Right renal cortex interstitium (tissue), 3 donors: ENCODE measurements around the gene HIVEP3. TPM values are rescaled to one million over a fixed set of nuclear protein-coding genes. Genes with fewer than 3 reads are reported as not detected.

Source experiments
- DNase-seq, 3 donors: peaks; one replicate each; pipeline ENCODE4 v3.0.0-alpha.2; 2013; ENCODE audit warnings: low read depth in 3 of 3, low spot score in 2 of 3
- polyA plus RNA-seq, 3 donors: library from polyadenylated mRNA; unstranded; fragments of 120-200 nt; gene quantifications; one replicate each; pipeline ENCODE4 v1.2.1, GENCODE V29; 2013; ENCODE audit not compliant: insufficient read length in 3 of 3

Gene HIVEP3
- polyA plus RNA-seq, 3 donors = 3.6 to 4.9 (median 4.0) TPM

- DNase-seq = no peak
Observed at GRCh38 chr1:41623736-41624135, 295.0 kb downstream of the HIVEP3 start.

- DNase-seq = no peak
Observed at GRCh38 chr1:41622859-41623732, 295.6 kb downstream of the HIVEP3 start.

- DNase-seq = no peak
Observed at GRCh38 chr1:41622402-41622801, 296.3 kb downstream of the HIVEP3 start.

GRCh38 chr1:41621791-41622190, 296.9 kb downstream of the HIVEP3 start:
- DNase-seq = no peak

- no peak for DNase-seq
Observed at GRCh38 chr1:41621256-41621655, 297.5 kb downstream of the HIVEP3 start.

- no peak for DNase-seq
Observed at GRCh38 chr1:41620365-41621169, 298.2 kb downstream of the HIVEP3 start.

- DNase-seq = no peak
Observed at GRCh38 chr1:41619511-41620364, 299.0 kb downstream of the HIVEP3 start.

- DNase-seq = no peak
Observed at GRCh38 chr1:41618871-41619270, 299.9 kb downstream of the HIVEP3 start.

- no peak for DNase-seq
Observed at GRCh38 chr1:41618066-41618825, 300.5 kb downstream of the HIVEP3 start.

GRCh38 chr1:41617336-41617735, 301.4 kb downstream of the HIVEP3 start:
- no peak for DNase-seq

GRCh38 chr1:41616563-41616962, 302.2 kb downstream of the HIVEP3 start:
- no peak for DNase-seq

GRCh38 chr1:41615981-41616380, 302.7 kb downstream of the HIVEP3 start:
- DNase-seq = no peak

- DNase-seq = no peak
Observed at GRCh38 chr1:41615316-41615715, 303.4 kb downstream of the HIVEP3 start.

- DNase-seq = no peak
Observed at GRCh38 chr1:41614818-41615217, 303.9 kb downstream of the HIVEP3 start.

GRCh38 chr1:41613689-41614574, 304.8 kb downstream of the HIVEP3 start:
- no peak for DNase-seq

GRCh38 chr1:41612953-41613352, 305.8 kb downstream of the HIVEP3 start:
- no peak for DNase-seq

GRCh38 chr1:41611932-41612450, 306.7 kb downstream of the HIVEP3 start:
- no peak for DNase-seq

GRCh38 chr1:41611068-41611931, 307.4 kb downstream of the HIVEP3 start:
- no peak for DNase-seq
